ENCODE data around the gene ZDHHC16.

Gene ZDHHC16

DNA sequence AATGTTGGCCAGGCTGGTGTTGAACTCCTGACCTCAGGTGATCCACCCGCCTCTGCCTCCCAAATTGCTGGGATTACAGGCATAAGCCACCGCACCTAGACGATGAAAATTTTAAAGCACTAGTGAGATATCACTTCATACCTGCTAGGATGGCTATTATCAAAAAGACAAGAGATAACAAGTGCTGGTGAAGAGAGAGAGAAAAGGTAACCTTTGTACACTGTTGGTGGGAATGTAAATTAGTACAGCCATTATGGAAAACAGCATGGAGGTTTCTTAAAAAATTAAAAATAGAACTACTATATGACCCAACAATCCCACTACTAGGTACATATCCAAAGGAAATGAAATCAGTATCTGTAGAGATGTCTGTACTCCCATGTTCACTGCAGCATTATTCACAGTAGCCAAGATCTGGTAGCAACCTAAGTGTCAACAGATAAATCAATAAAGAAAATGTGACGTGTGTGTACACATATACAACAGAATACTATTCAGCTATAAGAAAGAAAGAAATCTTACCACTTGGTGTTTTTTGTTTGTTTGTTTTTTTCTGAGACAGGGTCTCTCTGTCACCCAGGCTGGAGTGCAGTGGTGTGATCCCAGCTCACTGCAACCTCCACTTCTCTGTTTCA lies 39.8 kb downstream of the ZDHHC16 start:
- TF ChIP-seq, protein P1, sequence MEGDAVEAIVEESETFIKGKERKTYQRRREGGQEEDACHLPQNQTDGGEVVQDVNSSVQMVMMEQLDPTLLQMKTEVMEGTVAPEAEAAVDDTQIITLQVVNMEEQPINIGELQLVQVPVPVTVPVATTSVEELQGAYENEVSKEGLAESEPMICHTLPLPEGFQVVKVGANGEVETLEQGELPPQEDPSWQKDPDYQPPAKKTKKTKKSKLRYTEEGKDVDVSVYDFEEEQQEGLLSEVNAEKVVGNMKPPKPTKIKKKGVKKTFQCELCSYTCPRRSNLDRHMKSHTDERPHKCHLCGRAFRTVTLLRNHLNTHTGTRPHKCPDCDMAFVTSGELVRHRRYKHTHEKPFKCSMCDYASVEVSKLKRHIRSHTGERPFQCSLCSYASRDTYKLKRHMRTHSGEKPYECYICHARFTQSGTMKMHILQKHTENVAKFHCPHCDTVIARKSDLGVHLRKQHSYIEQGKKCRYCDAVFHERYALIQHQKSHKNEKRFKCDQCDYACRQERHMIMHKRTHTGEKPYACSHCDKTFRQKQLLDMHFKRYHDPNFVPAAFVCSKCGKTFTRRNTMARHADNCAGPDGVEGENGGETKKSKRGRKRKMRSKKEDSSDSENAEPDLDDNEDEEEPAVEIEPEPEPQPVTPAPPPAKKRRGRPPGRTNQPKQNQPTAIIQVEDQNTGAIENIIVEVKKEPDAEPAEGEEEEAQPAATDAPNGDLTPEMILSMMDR (IDR thresholded peaks at IDR 0.05), result no peak

DNA sequence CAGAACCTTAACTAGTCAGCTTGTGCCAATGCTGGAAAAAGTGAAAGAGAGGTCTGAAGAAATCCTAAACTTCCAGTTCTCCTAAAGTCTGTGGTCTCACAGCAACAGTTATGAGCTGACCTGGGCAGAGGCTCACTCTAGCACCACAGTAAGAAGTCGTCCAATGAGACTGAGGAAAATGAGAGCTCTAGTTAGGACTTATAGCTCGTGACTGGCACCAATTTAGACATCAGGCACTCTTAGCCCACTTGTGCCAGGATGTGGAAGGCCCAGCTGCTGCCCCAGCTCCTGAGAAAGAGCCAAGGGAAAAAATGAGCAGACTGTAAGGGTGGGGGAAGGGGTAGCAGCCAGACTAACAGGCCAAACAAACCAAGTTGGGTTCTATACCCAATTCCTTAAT lies 44.6 kb downstream of the ZDHHC16 start:
- TF ChIP-seq, protein P1 (IDR thresholded peaks at IDR 0.05), result no peak

DNA sequence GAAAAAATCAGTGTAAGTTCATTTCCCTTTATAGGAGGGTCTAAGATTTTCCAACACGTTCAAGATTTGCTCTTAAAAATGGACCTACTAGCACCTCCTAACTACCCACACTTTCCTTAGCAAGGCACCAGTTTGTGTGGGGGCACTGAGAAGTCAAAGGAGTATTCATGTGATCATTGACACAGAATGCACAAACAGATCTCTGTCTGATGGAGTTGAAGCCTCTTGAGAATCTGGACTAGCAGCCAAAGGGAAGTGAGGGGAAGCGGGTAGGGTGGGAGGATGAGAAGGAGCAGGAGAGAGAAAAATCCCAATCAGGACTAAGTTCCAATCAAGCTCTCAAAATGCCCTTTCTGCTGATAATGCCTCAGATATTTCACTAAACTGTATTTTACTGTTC lies 48.2 kb downstream of the ZDHHC16 start:
- TF ChIP-seq, protein P1 (IDR thresholded peaks at IDR 0.05), result no peak

DNA sequence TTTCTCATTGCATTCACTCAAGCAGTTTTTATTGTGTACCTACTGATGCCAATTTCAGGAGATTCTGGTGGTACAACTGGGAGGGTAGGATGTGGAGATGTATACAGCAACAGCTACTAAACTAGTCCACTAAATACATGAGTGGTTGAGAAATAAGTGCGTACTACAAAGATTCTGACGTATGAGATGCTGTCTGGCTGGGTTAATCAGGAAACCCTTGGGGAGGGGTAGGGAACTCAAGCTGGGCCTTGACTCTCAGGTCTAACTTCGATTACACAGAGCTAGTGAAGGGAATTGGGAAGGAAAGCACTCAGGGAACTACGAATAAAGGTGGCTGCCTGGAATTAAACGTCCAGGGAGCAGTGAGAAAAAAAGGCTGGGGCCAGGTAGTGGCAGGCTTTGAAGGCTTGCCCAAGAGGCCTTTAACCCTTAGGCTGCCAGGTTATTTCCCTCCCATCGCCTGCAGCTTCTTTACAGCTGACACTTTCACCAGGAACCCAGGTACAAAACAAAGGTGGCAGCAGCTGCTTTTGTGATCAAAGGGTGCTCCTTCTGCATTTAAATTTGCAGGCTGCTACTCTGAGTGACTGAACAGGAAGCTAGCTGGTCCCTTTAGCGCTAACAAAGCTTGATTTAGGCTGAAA lies 49.0 kb downstream of the ZDHHC16 start:
- TF ChIP-seq, protein P1 (IDR thresholded peaks at IDR 0.05), result no peak

DNA sequence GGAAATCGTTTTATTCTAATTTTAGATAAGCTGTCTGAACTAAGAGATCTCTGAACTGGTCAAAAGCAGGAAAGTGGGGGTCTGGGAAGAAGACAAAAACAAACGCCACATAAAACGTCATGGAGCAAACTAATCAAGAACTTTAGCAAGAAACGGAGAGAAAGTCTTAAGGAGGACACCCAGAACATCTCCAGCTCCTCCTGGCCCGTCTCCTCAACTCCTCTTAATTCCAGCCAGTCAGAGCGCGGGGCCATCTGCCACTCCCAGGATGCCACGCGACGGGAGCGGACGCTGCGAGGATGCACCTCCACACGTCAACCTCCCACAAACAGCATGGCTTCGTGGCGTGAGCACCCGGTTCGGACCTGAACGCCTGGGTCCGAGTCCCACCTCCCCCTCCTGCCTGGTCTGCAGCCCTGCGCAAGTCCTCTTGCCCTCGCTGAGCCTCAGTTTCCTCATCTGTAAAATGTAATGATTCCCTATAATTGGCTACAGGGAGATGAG lies 51.6 kb downstream of the ZDHHC16 start:
- TF ChIP-seq, protein P1 (IDR thresholded peaks at IDR 0.05), result no peak

DNA sequence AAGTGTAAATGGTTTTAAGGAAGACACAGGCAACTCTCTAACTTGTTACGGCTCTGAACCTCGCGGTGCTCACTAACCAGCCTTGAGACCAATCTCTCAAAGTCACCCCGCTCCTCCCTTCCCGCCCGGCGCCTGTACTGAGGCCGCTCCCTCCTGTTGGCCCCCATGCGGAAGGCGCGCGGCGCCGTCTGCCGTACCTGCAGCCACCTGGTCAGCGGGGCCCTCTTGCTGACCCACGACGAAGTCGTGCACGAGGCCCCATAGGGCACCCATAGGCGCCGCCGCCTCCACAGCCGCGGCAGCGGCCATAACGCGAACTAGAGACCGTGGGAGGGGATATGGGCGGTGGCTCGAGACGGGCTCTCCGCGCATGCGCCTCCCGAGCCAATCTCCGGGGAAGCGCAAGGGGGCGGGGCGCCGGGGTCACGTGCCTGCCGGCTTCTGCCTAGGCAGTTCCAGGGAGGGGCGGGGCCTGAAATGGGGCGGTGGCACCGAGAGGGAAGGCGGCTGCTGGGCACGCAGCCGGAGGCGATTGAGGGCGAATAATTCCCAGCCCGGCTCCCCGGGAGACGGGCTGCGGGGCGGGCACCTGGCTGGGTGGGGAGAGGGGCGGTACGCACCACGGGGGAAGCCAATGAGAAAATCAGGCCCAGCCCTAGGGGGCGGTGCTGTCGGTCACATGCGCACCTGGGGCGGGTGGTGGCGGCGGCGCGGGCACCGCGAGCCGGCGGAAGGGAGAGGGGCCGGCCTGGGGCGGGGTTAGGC lies 52.3 kb downstream of the ZDHHC16 start, which contains the start of gene MMS19:
Gene MMS19 (minus strand): TSS at position 347 of the 765 bp plus-strand sequence. CDS start 38 bp downstream, at position 309.
- TF ChIP-seq, protein P1 (IDR thresholded peaks at IDR 0.05), result no peak

DNA sequence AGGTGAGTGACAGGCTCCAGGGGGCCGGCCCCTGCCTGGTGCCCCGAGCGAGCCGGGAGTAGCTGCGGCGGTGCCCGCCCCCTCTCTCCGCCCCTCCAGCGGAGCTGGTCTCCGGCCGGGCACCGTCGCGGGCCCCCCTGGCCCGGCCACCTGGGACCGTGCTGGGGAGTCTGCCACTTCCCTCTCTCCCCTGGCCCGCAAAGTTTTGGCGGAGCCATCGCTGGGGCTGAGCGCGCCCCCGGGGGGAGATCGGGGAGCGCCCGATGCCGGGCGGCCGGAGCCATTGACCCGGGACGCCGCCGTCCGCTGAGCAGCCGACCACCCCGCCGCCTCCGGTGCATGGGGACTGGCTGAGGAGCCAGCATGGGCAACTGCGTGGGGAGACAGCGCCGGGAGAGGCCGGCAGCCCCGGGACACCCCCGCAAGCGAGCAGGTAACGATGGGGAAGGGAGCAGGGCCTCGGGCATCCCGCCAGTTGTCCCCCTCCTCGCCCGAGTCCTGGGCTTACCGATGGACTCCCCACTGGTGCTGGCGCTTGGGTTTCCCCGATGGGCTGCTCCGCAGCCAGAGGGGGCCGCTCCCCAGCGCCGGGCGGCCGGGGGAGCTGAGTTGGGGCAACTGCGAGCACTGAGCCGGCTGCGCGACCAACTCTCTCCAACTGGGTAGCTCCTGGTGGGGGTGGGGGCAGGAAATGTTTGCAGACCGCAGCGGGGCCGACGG lies 53.0 kb downstream of the ZDHHC16 start, which contains the start of gene UBTD1:
Gene UBTD1 (plus strand): TSS at position 84 of the 720 bp plus-strand sequence. CDS start 280 bp downstream, at position 364.
- TF ChIP-seq, protein P1 (IDR thresholded peaks at IDR 0.05), result no peak
